Measurements from ENCODE around the gene CYB5A.
"Not testable (repeated sequence)": the region's sequence is repeated elsewhere in the genome, so short reads cannot be mapped to it uniquely, and the experiment has no call there.

The CYB5A gene

DNA sequence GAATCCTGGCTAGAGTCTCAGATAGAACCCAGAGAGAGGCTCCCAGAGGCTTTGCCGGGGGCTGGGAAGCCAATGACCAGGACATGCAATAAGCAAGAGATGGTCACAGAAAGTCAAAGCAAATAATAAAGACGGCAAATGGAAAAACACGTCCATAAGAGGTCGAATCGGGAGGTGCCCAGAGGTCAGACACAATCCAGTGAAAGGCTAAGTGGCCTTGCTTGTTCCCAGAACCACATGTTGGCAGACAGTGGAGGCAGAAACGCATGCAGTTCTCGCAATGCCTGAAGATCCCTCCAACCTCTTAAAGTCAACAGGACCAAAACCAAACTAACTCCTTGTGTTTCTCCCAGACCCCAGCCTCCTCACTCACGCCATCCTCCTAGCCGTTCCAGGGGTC is 3.0 kb downstream of the CYB5A start:
- no peak for TF ChIP-seq POLR2A (IDR thresholded peaks at IDR 0.05; ENCODE audit: low read depth, low read length)
- DNase-seq (ENCODE audit: insufficient read length, low spot score) (no peak), FAIRE-seq (no peak)

- FAIRE-seq (no peak), DNase-seq (ENCODE audit: insufficient read length, low spot score) (no peak)
- TF ChIP-seq POLR2A (IDR thresholded peaks at IDR 0.05; ENCODE audit: low read depth, low read length), result no peak
These were observed 3.7 kb downstream of the CYB5A start for GRCh38 chr18:74288041-74288440.

DNA sequence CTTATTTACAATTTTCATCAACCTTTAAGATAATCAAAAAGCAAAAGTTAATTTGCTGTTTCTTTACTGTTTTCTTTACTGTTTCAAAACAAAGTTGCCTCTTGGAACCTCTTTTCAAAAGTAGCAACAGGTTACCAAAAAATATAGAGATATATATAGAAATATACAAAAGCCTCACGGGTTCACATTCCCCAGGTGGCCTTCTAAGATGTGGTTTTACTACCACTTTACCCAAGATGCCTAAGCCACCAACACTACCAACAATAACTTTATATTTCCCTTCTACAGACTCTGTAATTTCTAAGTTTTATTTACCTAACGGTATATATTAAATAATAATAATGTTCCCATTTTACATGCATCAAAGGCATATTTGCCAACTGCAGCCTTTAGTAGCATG is 4.9 kb downstream of the CYB5A start:
- DNase-seq (ENCODE audit: insufficient read length, low spot score), result no peak
- no peak for FAIRE-seq
- TF ChIP-seq POLR2A (IDR thresholded peaks at IDR 0.05; ENCODE audit: low read depth, low read length), result no peak

DNA sequence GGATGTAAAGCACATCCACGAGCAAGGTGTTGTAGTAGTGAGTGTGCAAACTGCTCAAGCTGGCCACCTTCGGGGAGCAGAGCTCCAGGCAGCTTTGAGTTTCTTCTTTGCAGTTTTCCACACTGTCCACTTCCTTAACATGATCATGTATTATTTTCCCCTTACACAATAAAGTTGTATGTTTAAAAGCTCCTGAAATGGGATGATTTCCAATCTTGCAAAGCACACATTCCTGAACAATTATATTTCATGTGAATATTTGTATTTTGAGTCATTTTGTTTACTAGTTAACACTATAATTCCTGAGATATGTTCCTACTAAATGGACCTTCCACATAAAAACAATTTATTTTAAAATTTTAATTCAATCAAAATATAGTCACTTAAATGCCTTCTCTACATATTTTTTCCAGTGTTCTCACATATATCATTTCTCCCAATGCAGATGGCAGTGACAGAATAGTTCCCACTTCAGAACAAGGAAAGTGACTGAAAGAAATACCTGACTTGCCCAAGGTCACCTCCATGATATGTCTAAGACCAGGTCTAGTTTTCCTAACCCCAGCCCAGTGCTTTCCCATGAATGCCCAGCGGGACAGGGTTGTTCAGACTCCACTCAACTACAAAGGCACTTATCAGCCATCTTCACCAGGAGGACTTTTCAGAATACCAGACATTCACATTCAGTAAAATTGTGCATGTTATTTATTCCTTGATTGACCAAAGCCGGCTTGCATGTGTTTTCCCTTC is 5.5 kb downstream of the CYB5A start:
- DNase-seq (ENCODE audit: insufficient read length, low spot score) (no peak), FAIRE-seq (no peak)
- TF ChIP-seq POLR2A (IDR thresholded peaks at IDR 0.05; ENCODE audit: low read depth, low read length), result no peak

DNA sequence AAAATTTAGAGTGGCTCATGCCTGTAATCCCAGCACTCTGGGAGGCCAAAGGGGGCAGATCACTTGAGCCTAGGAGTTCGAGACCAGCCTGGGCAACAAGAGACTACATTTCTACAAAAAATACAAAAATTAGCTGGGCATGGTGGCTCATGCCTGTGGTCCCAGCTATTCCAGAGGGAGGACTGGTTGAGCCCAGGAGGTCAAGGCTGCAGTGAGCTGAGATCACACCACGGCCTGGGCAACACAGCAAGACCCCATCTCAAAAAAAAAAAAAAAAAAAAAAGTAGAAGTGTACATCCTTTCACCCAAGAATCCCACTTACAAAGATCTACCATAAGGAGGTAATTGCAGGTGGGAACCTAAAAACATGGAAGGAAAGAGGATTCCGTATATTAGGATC is 6.2 kb downstream of the CYB5A start:
- not testable (repeated sequence) for DNase-seq (ENCODE audit: insufficient read length, low spot score); FAIRE-seq

DNA sequence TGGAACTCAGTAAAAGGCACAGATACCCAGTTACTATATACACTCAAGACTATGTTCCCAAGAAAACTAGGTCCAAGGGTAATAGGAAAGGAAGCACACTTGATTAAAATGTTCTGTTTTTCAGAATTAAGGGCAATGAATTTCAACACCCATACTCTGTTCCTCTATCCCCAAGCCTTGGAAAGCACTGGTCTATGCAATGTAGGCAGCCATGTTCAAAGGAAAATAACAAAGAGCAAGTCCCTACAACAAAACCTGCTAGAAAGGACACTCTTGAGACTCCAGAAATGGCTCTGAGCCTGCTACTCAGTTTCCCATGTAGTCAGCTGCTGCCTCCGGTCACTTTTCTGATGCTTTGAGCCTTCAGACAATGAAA is 6.8 kb downstream of the CYB5A start:
- FAIRE-seq, result no peak
- no peak for TF ChIP-seq POLR2A (IDR thresholded peaks at IDR 0.05; ENCODE audit: low read depth, low read length)

DNA sequence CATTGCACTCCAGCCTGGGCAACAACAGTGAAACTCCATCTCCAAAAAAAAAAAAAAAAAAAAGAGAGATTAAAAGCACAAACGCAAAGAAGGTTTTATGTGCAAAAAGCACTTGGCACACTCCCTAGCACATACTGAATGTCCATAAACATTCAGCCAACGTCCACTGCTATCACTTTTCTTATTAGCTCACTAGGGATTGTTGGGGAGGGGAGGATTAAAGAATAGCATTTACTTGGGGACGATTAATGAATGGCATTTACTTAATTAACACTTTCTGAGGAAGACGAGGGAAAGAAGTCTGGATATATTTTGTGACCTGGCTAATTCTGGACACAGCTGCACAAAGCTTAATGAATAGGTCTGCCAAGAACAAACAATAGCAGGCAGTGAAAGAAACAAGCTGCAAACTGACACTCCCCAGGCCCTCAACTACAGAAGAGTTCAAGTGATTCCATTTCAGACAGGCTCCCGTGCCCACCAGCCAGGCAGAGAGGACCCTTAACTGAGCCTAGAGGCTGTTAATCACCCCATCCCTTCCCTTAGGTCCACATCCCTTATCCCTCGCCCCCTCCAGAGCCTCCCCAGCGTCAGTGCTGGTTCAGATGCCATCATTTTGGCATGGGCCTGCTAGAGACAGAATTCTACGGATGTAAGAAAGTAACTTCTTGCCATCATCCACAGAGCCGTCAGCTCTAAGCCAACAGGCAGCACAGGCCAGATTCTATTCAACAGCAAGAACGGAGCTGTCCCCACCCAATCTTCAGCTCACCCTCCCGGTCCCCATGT is 7.4 kb downstream of the CYB5A start:
- TF ChIP-seq POLR2A (IDR thresholded peaks at IDR 0.05; ENCODE audit: low read depth, low read length), result no peak
- DNase-seq (ENCODE audit: insufficient read length, low spot score) (no peak), FAIRE-seq (no peak)

More for the DNA sequence above, 6.8 kb downstream of the CYB5A start:
- DNase-seq (ENCODE audit: insufficient read length, low spot score), result no peak

DNA sequence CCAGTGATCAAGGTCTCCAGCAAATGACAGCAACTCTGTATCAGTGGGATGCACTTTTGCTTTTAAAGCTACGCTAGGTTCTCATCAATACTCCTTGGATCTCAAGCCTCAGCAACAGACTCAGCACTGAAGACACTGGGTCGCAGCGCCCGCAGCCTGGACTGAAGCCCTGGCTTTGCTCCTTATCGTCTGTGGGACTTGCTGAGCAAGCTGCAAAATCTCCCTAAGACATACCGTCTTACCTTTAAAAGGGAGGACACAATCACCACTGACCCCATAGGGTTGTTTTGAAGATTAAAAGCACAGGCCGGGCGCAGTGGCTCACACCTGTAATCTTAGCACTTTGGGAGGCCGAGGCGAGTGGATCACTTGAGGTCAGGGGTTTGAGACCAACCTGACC is 8.1 kb downstream of the CYB5A start:
- no peak for FAIRE-seq
- no peak for TF ChIP-seq POLR2A (IDR thresholded peaks at IDR 0.05; ENCODE audit: low read depth, low read length)
- no peak for DNase-seq (ENCODE audit: insufficient read length, low spot score)

DNA sequence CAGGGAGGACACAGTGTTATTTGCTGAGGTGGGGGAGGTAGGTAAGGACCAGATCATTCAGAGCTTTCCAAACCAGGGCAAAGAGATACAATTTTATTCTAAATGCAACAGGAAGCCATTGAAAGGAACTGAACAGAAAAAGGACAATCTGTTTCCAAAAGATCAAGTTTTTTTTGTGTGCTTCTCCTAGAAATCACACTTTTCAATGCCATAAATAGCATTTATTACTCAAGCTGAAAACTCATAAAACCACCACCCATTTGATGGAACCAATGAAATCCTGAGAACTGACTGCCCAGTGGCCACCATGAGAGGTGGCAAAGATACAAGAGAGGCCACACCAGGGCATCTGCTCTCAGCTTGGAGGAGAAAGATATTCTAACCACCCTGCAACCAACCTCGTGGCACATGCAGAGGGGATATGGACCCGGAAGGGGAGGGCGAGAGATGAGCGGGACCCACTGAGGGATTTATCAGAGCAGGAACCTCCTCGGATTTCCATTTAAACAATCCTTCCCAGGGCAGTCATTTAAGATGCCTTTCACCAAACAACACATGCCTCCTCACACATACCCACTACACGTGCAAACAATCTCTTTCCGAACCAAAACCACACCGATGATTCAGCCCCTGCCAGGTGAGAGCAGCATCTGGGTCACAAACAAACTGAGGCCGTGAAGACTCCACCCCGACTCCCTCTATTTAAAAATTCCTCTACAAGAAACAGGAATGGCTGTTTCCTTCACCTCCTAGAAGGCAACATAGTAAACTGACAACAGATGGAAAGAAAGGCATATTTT is 8.8 kb downstream of the CYB5A start:
- TF ChIP-seq POLR2A (IDR thresholded peaks at IDR 0.05; ENCODE audit: low read depth, low read length), result no peak
- DNase-seq (ENCODE audit: insufficient read length, low spot score), result no peak
- FAIRE-seq, result no peak

DNA sequence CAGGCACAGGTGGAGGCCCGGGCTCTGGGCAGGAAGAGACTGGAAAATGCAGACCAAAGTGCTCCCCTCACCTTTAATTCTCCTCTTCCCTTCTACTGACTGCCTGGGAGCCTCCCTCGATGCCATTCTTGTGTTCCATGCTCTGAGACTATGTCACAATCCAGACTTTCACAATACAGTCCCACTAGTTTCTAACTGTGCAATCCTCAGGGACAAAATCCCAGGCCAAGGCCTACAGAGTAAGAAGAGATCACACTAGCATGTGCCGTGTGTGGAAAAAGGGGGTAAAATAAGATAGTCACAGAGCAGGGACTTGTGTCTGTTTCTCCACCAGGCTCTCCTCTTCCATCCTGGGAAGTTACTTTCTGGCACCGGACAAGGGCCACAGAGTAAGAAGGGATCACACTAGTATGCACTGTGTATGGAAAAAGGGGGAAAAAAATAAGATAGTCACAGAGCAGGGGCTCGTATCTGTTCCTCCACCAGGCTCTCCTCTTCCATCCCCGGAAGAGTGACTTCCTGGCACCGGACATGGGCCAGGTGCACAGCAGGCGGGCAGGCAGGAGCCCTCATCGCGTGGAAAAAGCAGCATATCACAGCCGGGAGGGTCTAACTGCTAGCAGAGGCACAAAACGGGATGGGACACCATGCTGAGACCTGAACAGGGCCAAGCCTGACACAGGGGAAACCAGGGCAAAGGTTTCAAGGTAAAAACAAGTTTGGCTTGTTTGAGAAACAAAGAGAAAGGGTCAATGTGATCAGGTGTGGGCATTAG is 9.6 kb downstream of the CYB5A start:
- no peak for DNase-seq (ENCODE audit: insufficient read length, low spot score)
- FAIRE-seq, result no peak
- TF ChIP-seq POLR2A (IDR thresholded peaks at IDR 0.05; ENCODE audit: low read depth, low read length), result no peak

- no peak for FAIRE-seq
- no peak for TF ChIP-seq POLR2A (IDR thresholded peaks at IDR 0.05; ENCODE audit: low read depth, low read length)
- no peak for DNase-seq (ENCODE audit: insufficient read length, low spot score)
These were observed 10.5 kb downstream of the CYB5A start for GRCh38 chr18:74281011-74281979.

DNA sequence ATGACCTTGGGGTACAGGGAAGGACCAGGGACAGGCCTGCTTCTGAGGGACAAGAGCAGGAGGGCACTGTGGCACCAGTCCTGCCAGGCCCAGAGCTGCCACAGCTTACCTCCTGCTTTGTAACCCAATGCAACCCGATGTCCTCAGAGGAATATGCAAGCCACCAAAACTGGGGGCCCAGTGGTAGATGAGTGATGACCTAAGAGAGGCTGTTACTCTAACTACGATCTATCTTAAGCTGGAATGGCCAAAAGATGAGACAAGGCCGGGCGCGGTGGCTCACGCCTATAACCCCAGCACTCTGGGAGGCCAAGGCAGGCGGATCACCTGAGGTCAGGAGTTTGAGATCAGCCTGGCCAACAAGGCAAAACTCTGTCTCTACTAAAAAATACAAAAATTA is 12.8 kb downstream of the CYB5A start:
- no peak for TF ChIP-seq POLR2A (IDR thresholded peaks at IDR 0.05; ENCODE audit: low read depth, low read length)
- FAIRE-seq (no peak), DNase-seq (ENCODE audit: insufficient read length, low spot score) (no peak)

DNA sequence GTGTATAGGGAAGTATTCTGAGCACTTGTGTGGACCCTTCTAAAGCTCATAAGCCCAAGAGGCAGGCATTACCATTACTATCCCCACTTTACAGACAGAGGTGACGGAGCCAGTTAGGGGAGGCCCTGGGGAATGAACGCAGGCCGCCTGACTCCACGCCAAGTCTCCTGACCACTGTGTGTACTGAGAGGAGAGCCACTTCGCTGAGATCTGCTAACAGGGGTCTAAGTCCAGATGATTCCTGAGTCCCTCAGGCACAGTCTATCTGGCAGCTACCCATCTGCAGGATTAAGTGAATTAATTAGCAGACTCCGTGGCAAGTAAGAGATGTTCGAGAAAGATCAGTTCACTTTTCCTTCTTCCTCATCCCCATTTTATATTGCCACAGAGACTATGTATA is 13.7 kb downstream of the CYB5A start:
- TF ChIP-seq POLR2A (IDR thresholded peaks at IDR 0.05; ENCODE audit: low read depth, low read length), result no peak
- DNase-seq (ENCODE audit: insufficient read length, low spot score) (no peak), FAIRE-seq (no peak)

Measured in H54 (cell line).